Activated CD4-positive, CD25-positive, alpha-beta regulatory T cell (primary cell): ENCODE results near the gene PCNA.

Source experiments
- DNase-seq, 4 experiments: peaks; one replicate each; lab custom pipeline; 2025; lab: John Stamatoyannopoulos, UW

Gene PCNA

GRCh38 chr20:5119435-5120184, at the start of gene PCNA:
PCNA (minus strand) TSS chr20:5119958; CDS start chr20:5119798, 160 bp downstream.
- DNase-seq: peak; percentile 89 to 94 (median 92)

GRCh38 chr20:5168651-5169396, 49.1 kb upstream of the PCNA start:
- no peak for DNase-seq

- DNase-seq: no peak
Measured at GRCh38 chr20:5164645-5165625, 45.2 kb upstream of the PCNA start.

- DNase-seq: no peak
Measured at GRCh38 chr20:5161536-5162164, 41.9 kb upstream of the PCNA start.

GRCh38 chr20:5160882-5161281, 41.1 kb upstream of the PCNA start:
- DNase-seq: no peak

GRCh38 chr20:5159928-5160327, 40.2 kb upstream of the PCNA start:
- DNase-seq: no peak

GRCh38 chr20:5156675-5157448, 37.1 kb upstream of the PCNA start:
- no peak for DNase-seq

- DNase-seq: no peak
Measured at GRCh38 chr20:5155404-5155803, 35.6 kb upstream of the PCNA start.

GRCh38 chr20:5154543-5154925, 34.8 kb upstream of the PCNA start:
- no peak for DNase-seq

- no peak for DNase-seq
Measured at GRCh38 chr20:5153612-5154542, 34.1 kb upstream of the PCNA start.

- no peak for DNase-seq
Measured at GRCh38 chr20:5153152-5153467, 33.4 kb upstream of the PCNA start.

GRCh38 chr20:5150226-5151076, 30.7 kb upstream of the PCNA start:
- no peak for DNase-seq

GRCh38 chr20:5149892-5150225, 30.1 kb upstream of the PCNA start:
- DNase-seq: no peak

- DNase-seq: no peak
Measured at GRCh38 chr20:5148581-5148980, 28.8 kb upstream of the PCNA start.

- DNase-seq: no peak
Measured at GRCh38 chr20:5146871-5147592, 27.3 kb upstream of the PCNA start.

- DNase-seq: no peak
Measured at GRCh38 chr20:5146099-5146668, 26.4 kb upstream of the PCNA start.

GRCh38 chr20:5145365-5146098, 25.8 kb upstream of the PCNA start:
- no peak for DNase-seq

- no peak for DNase-seq
Measured at GRCh38 chr20:5143851-5144250, 24.1 kb upstream of the PCNA start.
